GM21447 (cell line): ENCODE results near the gene TK1.
"Not testable (repeated sequence)": the region's sequence is repeated elsewhere in the genome, so short reads cannot be mapped to it uniquely, and the experiment has no call there.

Experiments used
- ATAC-seq: cut with Tn5 transposase; IDR thresholded peaks from one replicate; pipeline ENCODE4 v1.9.1; 2021; ENCODE audit not compliant: unreplicated experiment

TK1 gene, protein sequence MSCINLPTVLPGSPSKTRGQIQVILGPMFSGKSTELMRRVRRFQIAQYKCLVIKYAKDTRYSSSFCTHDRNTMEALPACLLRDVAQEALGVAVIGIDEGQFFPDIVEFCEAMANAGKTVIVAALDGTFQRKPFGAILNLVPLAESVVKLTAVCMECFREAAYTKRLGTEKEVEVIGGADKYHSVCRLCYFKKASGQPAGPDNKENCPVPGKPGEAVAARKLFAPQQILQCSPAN

DNA sequence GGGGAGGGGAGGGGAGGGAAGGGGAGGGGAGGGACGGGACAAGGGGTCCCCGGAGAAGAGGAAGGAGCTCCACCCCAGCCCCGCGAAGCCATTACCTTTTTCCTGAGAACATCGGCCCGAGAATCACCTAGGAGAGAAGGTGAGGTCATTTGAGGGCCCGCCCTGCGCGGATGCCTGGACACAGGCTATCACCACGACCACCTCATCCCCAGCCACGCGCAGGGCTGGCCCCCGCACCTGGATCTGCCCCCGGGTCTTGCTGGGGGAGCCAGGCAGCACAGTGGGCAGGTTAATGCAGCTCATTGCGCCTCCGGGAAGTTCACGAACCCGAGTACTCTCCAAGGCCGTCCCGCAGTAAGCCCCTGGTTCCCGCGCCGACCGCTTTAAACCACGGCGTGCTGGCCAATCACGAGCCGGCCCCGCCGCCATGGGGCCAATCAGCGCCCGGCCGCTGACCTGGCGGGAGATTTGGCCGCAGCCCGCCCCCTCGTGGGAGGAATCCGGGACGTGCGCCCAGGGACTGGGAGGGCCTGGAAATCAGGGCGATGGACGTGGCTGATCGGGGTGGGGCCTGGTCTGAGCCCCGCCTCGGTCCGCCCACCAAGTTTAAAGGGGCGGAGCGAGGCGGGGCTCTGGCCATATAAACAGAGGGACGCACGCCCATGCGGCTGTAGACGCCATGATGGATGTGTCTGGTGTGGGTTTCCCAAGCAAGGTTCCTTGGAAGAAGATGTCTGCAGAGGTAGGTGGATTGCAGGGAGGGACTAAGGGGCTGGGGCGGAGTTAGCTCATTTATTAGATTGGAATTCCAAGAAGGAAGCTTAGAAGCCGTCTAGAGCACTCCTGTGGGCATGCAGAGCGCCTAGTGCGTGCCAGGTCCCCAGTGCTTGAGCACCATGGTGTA lies at the start of gene TK1, which contains the start of gene AFMID:
Gene TK1 (minus strand): TSS at position 361 of the 904 bp plus-strand sequence. CDS start 58 bp downstream, at position 303.
Gene AFMID (plus strand): TSS at position 671 of the 904 bp plus-strand sequence. CDS start 9 bp downstream, at position 680.
- peak; percentile 80 for ATAC-seq

DNA sequence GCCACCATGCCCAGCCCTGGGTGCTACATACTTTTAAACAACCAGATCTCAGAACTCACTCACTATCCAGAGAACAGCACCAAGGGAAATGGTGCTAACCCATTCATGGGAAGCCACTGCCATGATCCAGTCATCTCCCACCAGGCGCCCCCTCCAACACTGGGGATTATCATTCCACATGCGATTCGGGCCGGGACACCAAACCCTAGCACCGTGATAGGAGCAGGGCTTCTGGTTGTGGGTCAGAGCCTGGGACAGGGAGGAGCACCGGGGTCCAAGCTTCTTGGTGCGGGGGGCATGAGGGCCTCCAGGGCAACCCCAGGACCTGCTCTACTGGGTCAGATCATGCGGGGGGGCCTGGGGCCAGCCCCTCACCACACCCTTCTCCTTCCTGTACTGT lies 49.0 kb upstream of the TK1 start:
- ATAC-seq = no peak

DNA sequence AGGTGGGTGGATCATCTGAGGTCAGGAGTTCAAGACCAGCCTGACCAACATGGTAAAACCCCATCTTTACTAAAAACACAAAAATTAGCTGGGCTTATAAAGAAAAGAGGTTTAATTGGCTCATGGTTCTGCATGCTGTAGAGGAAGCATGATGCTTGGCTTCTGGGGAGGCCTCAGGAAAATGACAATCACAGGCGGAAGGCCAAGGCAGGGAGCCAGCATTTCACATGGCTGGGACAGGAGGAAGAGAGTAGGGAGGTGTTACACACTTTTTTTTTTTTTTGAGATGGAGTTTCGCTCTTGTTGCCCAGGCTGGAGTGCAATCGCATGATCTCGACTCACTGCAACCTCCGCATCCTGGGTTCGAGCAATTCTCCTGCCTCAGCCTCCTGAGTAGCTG lies 48.2 kb upstream of the TK1 start:
- not testable (repeated sequence) for ATAC-seq

DNA sequence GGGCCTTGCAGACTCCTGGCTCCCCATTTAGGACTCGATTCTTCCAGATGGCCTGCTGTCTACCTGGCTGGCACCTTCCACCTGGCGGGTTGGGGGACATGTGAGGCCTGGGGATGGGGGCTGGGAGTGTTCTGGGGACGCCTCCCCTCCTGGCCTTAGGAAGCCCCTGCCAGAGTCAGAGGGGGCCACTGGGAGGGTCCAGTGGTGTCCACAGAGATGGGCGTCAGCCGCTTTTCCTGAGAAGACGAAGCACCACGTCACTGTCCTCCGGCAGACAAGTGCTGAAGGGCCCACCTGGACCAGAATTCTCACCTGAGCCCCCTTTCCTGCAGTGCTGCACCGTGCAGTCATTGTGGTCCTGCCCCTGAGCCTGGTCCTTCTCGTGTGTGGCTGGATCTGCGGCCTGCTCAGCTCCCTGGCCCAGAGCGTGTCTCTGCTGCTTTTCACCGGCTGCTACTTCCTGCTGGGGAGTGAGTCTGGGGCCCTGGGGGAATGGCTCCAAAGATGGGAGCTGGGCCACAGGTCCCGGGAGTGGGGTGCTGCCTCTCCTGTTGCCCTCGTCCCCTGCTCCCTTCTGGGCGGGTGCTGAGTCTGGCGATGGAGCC lies 47.5 kb upstream of the TK1 start:
- ATAC-seq = no peak

DNA sequence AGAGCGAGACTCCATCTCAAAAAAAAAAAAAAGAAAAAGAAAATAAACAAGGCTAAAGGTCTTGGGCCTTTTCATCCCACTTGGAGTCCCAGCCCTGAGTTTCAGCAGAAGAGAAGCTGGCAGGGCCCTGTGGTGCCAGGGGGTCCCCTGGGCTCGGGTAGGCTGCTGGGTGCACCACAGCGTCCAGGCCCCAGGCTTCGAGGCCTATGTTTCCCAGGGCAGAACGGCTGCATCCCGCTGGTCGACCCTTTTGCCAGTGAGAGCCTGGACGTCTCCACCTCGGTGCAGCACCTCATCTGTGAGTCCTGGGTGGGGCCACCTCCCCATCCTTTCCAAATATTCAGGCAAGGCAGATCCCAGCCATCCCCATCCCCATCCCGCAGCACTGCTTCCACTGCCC lies 46.8 kb upstream of the TK1 start:
- no peak for ATAC-seq

DNA sequence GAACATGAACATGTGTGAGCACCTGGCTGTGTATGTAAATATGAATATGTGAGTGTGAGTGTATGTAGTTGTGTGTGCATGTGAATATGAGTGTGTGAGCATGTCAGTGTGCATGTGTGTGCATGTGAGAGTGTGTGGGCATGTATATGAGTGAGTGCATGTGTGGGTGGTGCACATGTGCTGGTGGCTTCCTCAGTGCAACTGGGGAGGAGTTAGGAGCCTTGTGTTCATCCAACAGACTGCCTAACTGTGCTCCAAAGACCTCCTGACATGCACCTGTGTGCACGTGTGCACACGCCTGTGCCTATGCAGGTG lies 46.0 kb upstream of the TK1 start:
- ATAC-seq = no peak

DNA sequence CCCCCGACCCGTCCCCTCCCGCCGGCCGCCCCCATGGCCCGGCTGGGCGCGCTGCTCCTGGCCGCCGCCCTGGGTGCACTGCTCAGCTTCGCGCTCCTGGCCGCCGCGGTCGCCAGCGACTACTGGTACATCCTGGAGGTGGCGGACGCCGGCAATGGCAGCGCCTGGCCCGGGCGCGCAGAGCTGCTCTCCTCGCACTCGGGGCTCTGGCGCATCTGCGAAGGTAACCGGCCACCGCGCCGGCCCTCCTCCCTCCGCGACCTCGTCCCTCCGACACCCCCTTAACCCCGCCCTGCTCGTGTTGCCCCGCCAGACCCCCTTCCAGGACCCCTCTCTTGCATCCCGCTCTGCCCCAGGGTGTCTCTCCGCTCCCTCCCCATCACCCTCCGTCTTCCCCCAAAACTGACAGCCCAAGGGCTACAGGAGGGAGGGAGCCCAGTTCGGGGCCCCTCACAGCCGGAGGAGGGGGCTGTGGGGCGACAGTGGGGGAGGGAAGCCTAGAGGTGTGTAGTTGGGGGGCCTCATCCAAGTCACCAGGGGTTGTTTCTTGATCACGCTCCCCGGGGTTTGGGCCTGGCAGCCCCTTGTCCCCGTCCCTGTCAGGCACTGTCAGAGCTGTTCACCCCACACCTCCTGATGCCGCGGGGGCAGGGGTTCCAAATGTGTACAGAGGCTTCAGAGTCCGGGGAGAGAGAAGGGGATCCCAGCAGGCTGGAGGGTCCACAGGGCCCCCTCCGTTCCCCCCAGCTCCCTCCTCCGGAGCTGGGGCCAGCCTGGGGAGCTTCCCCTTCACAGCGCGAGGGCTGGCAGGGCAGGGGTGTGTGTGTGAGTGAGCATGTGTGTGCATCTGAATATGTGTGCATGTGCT lies 45.4 kb upstream of the TK1 start:
- ATAC-seq = no peak

DNA sequence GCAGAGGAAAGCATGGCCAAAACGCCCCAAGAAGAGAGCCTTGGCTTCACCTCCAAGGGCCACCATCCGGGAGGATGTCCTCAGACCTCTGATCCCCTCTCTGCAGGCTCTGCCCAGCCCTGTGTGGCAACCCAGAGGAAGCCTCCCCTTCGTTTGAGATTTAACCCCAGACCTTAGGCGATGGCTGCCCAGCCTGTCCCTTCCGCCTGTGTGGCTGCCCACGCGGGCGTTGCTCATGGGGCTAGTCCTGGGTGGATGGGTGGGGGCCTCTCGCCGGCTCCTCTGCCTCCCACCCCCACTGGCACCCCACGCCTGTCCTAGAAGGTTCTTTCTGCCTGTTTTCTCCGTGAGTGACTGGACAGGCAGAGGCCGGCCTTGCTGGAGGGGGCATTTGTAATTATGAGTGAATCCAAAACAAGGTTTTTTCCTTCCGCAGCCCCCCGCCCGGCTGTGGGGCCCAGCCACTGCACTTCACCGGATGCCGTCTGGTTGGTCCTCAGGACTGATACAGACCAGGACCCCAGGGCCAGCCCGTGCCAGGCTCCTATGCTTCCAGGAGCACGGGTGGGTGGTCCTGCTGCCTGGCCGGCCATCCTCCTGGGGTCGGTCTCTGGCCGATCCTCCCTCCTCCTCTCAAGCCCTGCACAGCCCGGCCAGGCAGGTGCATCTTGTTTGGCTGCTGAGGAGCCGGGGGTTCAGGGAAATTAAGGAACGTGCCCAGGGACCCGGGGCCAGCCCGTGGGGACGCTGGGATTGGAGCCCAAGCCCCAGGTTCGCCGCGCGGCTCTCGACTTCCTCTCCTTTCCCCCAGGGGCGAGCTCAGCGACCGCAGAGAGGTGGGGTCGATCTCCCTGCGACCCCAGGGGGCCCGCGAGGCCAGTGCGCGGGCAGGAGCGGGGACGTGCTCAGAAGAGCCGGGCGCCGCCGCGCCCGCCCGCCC lies 44.4 kb upstream of the TK1 start, which contains the start of gene TMEM235:
Gene TMEM235 (plus strand): TSS at position 636 of the 940 bp plus-strand sequence. CDS start 393 bp downstream, outside the sequence.
- no peak for ATAC-seq

DNA sequence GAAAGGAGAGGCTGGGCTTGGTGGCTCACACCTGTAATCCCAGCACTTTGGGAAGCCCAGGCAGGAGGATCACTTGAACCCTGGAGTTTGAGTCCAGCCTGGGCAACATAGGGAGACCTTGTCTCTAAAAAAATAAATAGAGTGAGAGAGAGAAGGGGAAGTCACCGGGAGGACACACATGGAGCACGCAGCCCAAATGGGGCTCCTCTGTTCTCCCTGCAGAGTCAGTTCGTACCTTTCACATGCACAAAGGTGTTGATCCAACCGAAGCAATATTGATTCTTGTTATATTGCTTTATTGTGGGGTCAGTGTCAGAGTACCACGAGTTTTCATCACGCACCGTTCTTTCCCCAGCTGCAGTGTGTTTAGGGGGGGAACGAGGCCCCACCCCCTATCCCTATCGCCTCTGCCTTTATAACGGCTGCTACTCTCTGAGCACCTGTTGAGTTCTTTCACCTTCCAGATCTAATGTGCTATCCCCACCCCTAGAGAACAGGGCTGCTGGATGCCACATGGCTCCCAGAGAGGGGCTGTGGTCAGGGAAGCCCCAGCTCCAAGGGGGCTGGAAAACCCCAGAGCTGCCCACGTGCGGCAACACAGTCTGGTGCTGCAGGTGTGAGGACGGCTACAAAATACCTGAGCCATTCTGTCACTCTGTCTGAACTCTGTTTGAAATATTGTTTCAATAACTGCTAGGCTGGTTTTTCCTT lies 43.6 kb upstream of the TK1 start:
- ATAC-seq = no peak

DNA sequence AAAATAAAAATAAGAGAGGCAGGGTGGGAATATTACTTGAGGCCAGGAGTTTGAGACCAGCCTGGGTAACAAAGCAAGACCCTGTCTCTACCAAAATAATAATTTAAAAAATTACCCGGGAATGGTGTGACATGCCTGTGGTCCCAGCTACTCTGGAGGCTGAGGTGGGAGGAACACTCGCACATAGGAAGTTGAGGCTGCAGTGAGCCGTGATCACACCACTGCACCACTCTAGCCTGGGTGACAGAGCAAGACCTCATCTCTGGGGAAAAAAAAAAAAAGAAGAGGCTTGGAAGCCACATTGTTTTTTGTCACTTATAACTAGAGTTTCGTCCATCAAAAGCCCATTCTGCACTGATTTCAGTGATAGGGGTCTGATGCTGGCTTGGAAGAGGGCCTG lies 41.3 kb upstream of the TK1 start:
- ATAC-seq = no peak

DNA sequence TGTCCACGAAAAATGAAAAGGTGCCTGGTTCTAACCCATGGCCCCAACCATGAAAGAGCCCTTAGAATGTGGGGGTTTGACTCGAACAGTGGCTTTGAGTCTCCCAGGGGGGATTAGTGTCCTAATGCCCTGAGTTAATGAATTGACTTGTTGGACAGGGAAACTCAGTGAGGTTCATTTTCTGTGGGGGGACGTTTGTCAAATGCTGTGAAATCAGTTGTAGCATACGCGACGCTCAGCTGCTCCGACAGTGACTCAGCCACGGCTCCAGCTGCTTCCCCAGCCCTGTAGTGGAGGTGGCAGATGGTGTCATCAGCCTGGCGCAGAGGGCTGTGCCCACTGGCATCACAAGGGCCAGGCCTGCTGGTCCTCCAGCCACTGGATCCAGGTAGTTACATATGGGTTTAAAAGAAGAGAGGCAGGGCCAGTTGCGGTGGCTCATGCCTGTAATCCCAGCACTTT lies 40.6 kb upstream of the TK1 start:
- ATAC-seq = no peak

DNA sequence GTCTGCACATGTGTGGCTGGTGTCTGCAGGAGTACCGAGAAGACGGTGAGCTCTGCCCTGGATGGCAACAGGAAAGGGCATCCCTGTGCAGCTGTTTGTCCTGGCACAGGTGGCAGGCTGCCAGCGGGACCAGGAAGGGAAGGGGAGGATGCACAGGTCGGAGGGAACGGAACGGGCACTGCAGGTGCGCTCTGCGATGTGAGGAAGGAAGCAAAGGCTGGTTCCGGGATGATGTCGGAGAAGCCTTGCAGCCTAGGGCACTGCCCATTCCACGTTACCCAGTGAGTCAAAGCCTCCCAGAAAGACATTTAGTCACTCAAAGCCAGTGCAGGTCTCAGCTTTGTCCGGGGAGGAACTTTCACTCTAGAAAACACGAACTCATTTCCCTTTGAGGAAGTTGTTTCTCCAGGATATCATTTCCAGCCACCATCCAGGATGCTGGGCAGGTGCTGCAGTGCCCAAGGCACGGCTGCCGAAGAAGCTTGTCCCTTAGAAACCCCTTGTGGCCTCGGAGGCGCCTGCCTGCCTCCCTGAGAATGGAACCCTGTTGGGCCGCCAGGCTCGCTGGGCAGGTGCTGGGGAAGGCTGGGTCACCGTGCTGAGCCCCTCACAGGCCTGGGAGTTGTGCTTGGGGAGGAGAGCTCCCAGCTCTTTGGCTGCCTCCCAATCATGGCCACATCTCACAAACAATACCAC lies 40.1 kb upstream of the TK1 start:
- ATAC-seq = no peak

DNA sequence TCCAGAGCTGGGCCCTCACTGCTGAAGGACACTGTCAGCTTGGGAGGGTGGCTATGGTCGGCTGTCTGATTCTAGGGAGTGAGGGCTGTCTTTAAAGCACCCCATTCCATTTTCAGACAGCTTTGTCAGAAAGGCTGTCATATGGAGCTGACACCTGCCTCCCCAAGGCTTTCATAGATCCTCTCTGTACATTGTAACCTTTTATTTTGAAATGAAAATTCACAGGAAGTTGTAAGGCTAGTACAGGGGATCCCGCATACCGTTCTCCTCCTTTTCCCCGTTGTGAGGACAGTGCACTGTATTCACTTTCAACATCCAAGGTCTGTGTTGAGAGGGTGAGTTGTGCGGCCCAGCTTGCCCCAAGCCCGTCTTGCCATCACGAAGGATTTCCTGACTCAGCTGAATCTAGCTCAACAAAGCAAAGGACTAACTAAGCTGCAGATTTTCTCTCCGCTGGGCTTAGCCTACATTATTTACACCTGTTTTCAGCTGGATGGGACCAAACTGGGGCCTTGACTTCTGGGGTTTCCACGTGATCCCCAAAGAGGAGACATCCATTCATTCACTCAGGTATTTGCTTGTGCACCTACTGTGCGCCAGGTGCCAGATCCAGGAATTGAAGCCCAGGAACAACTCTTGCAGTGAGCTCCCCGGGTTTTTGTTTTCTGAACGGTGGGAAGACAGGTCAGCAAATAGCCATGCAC lies 39.4 kb upstream of the TK1 start:
- no peak for ATAC-seq

DNA sequence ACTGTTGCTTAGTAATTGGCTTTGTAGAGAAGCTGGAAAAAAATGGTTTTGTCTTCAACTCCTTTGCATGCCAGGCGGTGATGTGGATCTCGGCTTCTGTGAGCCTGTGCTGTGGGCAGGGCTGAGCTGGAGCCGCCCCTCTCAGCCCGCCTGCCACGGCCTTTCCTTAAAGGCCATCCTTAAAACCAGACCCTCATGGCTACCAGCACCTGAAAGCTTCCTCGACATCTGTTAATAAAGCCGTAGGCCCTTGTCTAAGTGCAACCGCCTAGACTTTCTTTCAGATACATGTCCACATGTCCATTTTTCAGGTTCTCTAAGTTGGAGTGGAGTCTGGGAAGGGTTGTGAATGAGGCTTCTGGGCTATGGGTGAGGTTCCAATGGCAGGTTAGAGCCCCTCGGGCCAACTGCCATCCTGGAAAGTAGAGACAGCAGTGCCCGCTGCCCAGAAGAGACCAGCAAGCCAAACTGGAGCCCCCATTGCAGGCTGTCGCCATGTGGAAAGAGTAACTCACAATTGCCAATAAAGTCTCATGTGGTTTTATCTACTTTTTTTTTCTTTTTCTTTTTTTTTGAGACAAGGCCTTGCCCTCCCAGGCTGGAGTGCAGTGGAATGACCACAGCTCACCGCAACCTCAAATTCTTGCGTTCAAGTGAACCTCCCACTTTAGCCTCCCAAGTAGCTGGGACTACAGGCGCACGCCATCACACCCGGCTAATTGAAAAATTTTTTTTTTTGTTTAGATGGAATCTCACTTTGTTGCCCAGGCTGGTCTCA lies 38.4 kb upstream of the TK1 start:
- ATAC-seq = no peak

DNA sequence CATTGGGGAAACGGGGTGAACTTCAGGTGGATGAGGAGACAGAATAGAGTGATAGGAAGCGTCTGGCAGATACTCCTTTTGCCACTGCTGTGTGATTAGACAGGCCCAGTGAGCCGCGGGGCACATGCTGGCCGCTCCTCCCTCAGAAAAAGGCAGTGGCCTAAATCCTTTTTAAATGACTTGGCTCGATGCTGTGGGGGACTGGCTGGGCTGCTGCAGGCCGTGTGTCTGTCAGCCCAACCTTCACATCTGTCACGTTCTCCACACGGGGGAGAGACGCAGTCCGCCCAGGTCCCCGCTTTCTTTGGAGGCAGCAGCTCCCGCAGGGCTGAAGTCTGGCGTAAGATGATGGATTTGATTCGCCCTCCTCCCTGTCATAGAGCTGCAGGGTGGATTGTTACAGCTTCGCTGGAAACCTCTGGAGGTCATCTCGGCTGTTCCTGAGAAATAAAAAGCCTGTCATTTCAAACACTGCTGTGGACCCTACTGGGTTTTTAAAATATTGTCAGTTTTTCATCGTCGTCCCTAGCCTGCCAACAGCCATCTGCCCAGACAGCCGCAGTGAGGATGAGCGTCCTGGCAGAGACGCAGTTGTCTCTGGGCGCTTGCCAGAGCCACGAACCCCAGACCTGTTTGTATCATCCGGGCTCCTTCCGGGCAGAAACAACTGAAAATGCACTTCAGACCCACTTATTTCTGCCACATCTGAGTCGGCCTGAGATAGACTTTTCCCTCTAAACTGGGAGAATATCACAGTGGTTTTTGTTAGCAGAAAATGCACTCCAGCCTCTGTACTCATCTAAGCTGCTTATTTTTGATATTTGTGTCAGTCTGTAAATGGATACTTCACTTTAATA lies 37.6 kb upstream of the TK1 start:
- no peak for ATAC-seq

DNA sequence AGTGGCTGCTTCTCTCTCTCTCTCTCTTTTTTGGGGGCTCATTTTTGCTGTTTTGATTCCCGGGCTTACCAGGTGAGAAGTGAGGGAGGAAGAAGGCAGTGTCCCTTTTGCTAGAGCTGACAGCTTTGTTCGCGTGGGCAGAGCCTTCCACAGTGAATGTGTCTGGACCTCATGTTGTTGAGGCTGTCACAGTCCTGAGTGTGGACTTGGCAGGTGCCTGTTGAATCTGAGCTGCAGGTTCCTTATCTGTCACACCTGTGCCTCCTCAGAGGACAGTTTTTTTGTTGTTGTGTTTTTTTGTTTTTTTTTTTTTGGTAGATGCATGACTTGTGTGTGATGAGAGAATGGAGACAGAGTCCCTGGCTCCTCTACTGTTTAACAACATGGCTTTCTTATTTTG lies 36.9 kb upstream of the TK1 start:
- no peak for ATAC-seq
